DMS79 (cell line): ENCODE results near the gene AMD1.

Source experiments
- DNase-seq: peaks from one replicate; lab custom pipeline; 2025; lab: John Stamatoyannopoulos, UW

AMD1 gene

DNA sequence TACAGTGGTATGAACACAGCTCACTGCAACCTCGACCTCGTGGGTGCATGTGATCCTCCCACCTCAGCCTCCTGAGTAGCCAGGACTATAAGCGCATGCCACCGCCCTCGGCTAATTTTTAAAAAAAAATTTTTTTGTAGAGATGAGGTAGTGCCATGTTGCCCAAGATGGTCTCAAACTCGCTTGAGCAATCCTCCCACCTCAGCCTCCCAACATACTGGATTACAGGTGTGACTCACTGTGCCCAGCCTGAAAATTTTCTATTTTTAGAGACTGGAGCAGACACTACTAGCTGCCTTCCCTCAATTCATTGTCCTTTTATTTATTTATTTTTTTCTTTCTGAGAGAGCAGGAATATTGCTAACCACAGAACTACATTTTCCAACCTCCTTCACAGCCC is 63.6 kb downstream of the AMD1 start:
- DNase-seq = no peak

DNA sequence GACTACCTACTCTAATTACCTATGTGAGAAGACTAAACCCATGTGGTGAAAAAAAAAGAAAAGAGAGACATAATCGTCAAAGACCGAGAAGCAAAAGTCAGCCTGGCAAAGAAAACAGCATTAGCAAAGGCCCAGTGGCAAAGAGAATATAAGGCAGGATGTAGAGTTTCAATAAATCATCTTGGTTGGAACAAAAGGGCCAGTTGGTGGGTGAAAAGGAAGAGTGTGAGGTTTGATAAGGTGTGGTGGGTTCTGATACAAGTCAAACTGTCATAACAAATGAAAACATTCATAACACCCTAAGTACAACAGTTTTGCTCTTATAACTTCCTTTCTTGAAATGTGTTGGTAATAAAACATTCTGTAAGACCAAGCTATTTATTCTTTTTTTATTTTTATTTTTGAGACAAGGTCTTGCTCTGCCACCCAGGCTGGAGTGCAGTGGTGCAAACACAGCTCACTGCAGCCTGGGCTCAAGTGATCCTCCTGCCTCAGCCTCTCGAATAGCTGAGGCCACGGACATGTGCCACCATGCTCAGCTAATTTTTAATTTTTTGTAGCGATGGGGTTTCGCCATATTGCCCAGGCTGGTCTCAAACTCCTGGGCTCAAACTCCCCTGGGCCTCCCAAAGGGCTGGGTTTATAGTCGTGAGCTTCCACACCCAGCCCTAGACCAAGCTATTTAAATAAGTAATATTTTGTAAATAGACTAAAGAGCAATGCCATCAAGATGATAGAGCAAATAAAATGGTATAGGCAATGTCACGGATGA is 65.0 kb downstream of the AMD1 start:
- no peak for DNase-seq

DNA sequence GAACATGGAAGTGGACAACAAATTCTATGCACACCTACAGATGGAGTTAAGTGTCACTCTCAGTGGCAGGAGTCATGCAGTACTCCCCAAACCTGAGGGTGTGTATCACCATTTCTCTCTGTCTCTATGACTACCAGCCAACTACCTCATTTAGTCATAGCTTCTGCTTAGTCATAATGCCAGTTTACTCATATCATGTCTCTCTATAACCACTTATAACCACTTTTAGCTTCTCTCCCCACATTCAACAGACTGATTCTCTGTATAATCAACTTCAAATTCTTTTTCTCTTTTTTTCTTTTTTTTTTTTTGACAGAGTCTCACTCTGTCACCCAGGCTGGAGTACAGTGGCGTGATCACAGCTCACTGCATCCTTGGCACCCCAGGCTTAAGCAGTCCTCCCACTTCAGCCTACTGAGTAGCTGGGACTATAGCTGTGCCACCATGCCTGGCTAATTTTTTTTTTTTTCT is 70.1 kb downstream of the AMD1 start:
- DNase-seq = no peak
